Esophagus squamous epithelium (tissue), 4 donors: Measurements from ENCODE around the gene SEMA6A.

Experiments used
- CTCF ChIP-seq, 6 experiments: fragments of 450-650 bp in 4 of 6; fragments of 200-600 bp in 2 of 6; sonication (generic) in 2 of 6; IDR thresholded peaks; one replicate each; pipeline ENCODE4 v1.5.1; 2016 to 2019; ENCODE audit warnings: antibody characterized with exemption in 6 of 6, mild to moderate bottlenecking in 4 of 6, moderate library complexity in 4 of 6
- POLR2A ChIP-seq, 4 donors: fragments of 450-650 bp; IDR thresholded peaks; one replicate each; pipeline ENCODE4 v1.6.1; 2017; ENCODE audit warnings: antibody characterized with exemption in 4 of 4, mild to moderate bottlenecking in 4 of 4, moderate library complexity in 3 of 4

GRCh38 chr5:116605310-116606070 lies 30.9 kb upstream of the SEMA6A start:
- TF ChIP-seq CTCF (IDR thresholded peaks at IDR 0.05): no peak
- TF ChIP-seq POLR2A (IDR thresholded peaks at IDR 0.05): no peak
